ENCODE data around the gene PTPRO. TPM values are rescaled to one million over a fixed set of nuclear protein-coding genes. Genes with fewer than 3 reads are reported as not detected.

The PTPRO gene
- polyA plus RNA-seq, 1 donor (not counting 4 experiments of a cell fraction or from before 2014, with no cell fraction given) = 0.17 TPM

DNA sequence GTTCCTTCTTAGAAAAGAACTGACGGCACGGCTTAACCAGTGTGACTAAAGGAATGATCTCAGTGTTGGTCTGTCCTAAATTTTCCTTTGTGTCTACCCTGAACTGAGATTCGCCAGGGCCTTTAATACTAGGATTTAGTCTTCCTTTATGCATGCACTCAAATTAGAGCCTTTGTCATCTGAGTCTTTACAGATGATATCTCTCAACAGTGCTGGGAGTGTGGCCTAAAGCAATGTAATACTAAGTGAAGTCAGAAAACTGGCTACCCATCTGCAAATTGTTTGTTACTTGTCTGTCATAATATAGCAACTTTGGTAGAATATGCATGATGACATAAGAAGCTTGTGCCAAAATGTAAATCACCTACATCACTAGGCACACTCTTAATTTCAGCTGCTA lies 95.4 kb downstream of the PTPRO start:
- DNase-seq (ENCODE audit: low read depth, low spot score) = no peak
- no peaks in the 10 kb centered on the region for H3K4me1 ChIP-seq (ENCODE audit: control insufficient read depth, extremely low read depth, insufficient read depth, low read length)
- no peaks in the 10 kb centered on the region for H3K79me2 ChIP-seq (ENCODE audit: control insufficient read depth, insufficient read depth, low read length)
- H4K20me1 ChIP-seq (ENCODE audit: control insufficient read depth, extremely low read depth, insufficient read depth, low read length) = no peaks in the 10 kb centered on the region
- TF ChIP-seq CTCF (optimal IDR thresholded peaks at IDR 0.05 in 1 of 3, IDR thresholded peaks at IDR 0.05 in 1 of 3, conservative IDR thresholded peaks at IDR 0.05 in 1 of 3; ENCODE audit: extremely low read depth in 1 of 3, insufficient read depth in 2 of 3, low read length in 3 of 3) (no peak), EZH2 (IDR thresholded peaks at IDR 0.05; ENCODE audit: low read length) (no peak)
- dilution Hi-C loops (cut with MboI; ENCODE audit: extremely low pct_ligation_motif_present, low sequenced_read_pairs) = no loop called here
- H3K27ac ChIP-seq (ENCODE audit: control insufficient read depth, insufficient read depth, low read length) = no peak overlapping the region
- H3K9ac ChIP-seq (ENCODE audit: control insufficient read depth, extremely low read depth, insufficient read depth, low read length) = no peak overlapping the region
- H3K4me3 ChIP-seq (ENCODE audit: control insufficient read depth in 2 of 3, extremely low read depth in 1 of 3, insufficient read depth in 2 of 3, low read depth in 1 of 3, low read length in 3 of 3) = no peak overlapping the region
- H3K4me2 ChIP-seq (ENCODE audit: control insufficient read depth, extremely low read depth, insufficient read depth, low read depth, low read length) = no peak overlapping the region
- H3K36me3 ChIP-seq (ENCODE audit: control insufficient read depth in 2 of 2, extremely low read depth in 1 of 2, insufficient read depth in 2 of 2, low read length in 2 of 2) = no peaks in the 10 kb centered on the region
- no peak overlapping the region for H2AFZ ChIP-seq (ENCODE audit: control insufficient read depth, low read length)
- FAIRE-seq = no peak
- no peaks in the 10 kb centered on the region for H3K9me3 ChIP-seq (ENCODE audit: control insufficient read depth, low read depth, low read length)
- no peaks in the 10 kb centered on the region for H3K27me3 ChIP-seq (ENCODE audit: control insufficient read depth, extremely low read depth, insufficient read depth, low read length)
- H3K9me1 ChIP-seq (ENCODE audit: control insufficient read depth, extremely low read depth, insufficient read depth, low read length) = no peaks in the 10 kb centered on the region

- H3K4me2 ChIP-seq (ENCODE audit: control insufficient read depth, extremely low read depth, insufficient read depth, low read depth, low read length) = no peak overlapping the region
- TF ChIP-seq CTCF (optimal IDR thresholded peaks at IDR 0.05 in 1 of 3, IDR thresholded peaks at IDR 0.05 in 1 of 3, conservative IDR thresholded peaks at IDR 0.05 in 1 of 3; ENCODE audit: extremely low read depth in 1 of 3, insufficient read depth in 2 of 3, low read length in 3 of 3) (no peak), EZH2 (IDR thresholded peaks at IDR 0.05; ENCODE audit: low read length) (no peak)
- no peak overlapping the region for H3K4me3 ChIP-seq (ENCODE audit: control insufficient read depth in 2 of 3, extremely low read depth in 1 of 3, insufficient read depth in 2 of 3, low read depth in 1 of 3, low read length in 3 of 3)
- dilution Hi-C loops (cut with MboI; ENCODE audit: extremely low pct_ligation_motif_present, low sequenced_read_pairs) = no loop called here
- FAIRE-seq (peak; percentile 69), DNase-seq (ENCODE audit: low read depth, low spot score) (no peak)
- no peaks in the 10 kb centered on the region for H3K36me3 ChIP-seq (ENCODE audit: control insufficient read depth in 2 of 2, extremely low read depth in 1 of 2, insufficient read depth in 2 of 2, low read length in 2 of 2)
- no peak overlapping the region for H3K27ac ChIP-seq (ENCODE audit: control insufficient read depth, insufficient read depth, low read length)
- H3K9me1 ChIP-seq (ENCODE audit: control insufficient read depth, extremely low read depth, insufficient read depth, low read length) = no peaks in the 10 kb centered on the region
- H3K4me1 ChIP-seq (ENCODE audit: control insufficient read depth, extremely low read depth, insufficient read depth, low read length) = no peaks in the 10 kb centered on the region
- no peaks in the 10 kb centered on the region for H3K9me3 ChIP-seq (ENCODE audit: control insufficient read depth, low read depth, low read length)
- H3K9ac ChIP-seq (ENCODE audit: control insufficient read depth, extremely low read depth, insufficient read depth, low read length) = no peak overlapping the region
- H2AFZ ChIP-seq (ENCODE audit: control insufficient read depth, low read length) = no peak overlapping the region
- no peaks in the 10 kb centered on the region for H4K20me1 ChIP-seq (ENCODE audit: control insufficient read depth, extremely low read depth, insufficient read depth, low read length)
- no peaks in the 10 kb centered on the region for H3K27me3 ChIP-seq (ENCODE audit: control insufficient read depth, extremely low read depth, insufficient read depth, low read length)
- H3K79me2 ChIP-seq (ENCODE audit: control insufficient read depth, insufficient read depth, low read length) = no peaks in the 10 kb centered on the region
Observed at GRCh38 chr12:15423629-15424028, 101.3 kb downstream of the PTPRO start.

Measured in keratinocyte (primary cell).